ENCODE results near the gene BTG1.

BTG1 gene

GRCh38 chr12:92145731-92146496 lies at the start of gene BTG1:
Gene BTG1 (minus strand): TSS chr12:92145846. CDS start chr12:92145535, 311 bp downstream.
- Mint-ChIP-seq H3K27ac (peak within 1 kb of the TSS; percentile 99), H3K36me3 (peaks cover 89% of the 10 kb centered on the region), H3K4me3 (peak within 1 kb of the TSS; percentile 95), H3K4me1 (peaks cover 24% of the 10 kb centered on the region), H3K9me3 (no peaks in the 10 kb centered on the region), H3K27me3 (no peaks in the 10 kb centered on the region)
- ATAC-seq = peak; percentile 93

- no peaks in the 10 kb centered on the region for H3K27me3 Mint-ChIP-seq
- H3K4me1 Mint-ChIP-seq = peaks cover 17% of the 10 kb centered on the region
- H3K9me3 Mint-ChIP-seq = peaks cover 3% of the 10 kb centered on the region
- H3K4me3 Mint-ChIP-seq = no peak overlapping the region
- H3K27ac Mint-ChIP-seq = no peak overlapping the region
- no peaks in the 10 kb centered on the region for H3K36me3 Mint-ChIP-seq
- ATAC-seq = no peak
Observed at GRCh38 chr12:92194561-92194960, 48.9 kb upstream of the BTG1 start.

- Mint-ChIP-seq H3K9me3 (peaks cover 3% of the 10 kb centered on the region), H3K27me3 (no peaks in the 10 kb centered on the region), H3K4me3 (no peak overlapping the region), H3K27ac (peak overlapping the region; percentile 54), H3K36me3 (no peaks in the 10 kb centered on the region), H3K4me1 (peaks cover 21% of the 10 kb centered on the region)
- ATAC-seq = no peak
Observed at GRCh38 chr12:92193846-92194245, 48.2 kb upstream of the BTG1 start.

GRCh38 chr12:92193063-92193462 lies 47.4 kb upstream of the BTG1 start:
- H3K4me1 Mint-ChIP-seq = peaks cover 25% of the 10 kb centered on the region
- H3K27me3 Mint-ChIP-seq = no peaks in the 10 kb centered on the region
- peak overlapping the region; percentile 54 for H3K27ac Mint-ChIP-seq
- no peak overlapping the region for H3K4me3 Mint-ChIP-seq
- no peak for ATAC-seq
- no peaks in the 10 kb centered on the region for H3K36me3 Mint-ChIP-seq
- H3K9me3 Mint-ChIP-seq = peaks cover 3% of the 10 kb centered on the region

GRCh38 chr12:92192360-92192759 lies 46.7 kb upstream of the BTG1 start:
- H3K4me3 Mint-ChIP-seq = no peak overlapping the region
- H3K4me1 Mint-ChIP-seq = peaks cover 31% of the 10 kb centered on the region
- no peaks in the 10 kb centered on the region for H3K27me3 Mint-ChIP-seq
- peak overlapping the region; percentile 51 for H3K27ac Mint-ChIP-seq
- peaks cover 3% of the 10 kb centered on the region for H3K9me3 Mint-ChIP-seq
- ATAC-seq = no peak
- H3K36me3 Mint-ChIP-seq = no peaks in the 10 kb centered on the region

GRCh38 chr12:92191061-92191460 lies 45.4 kb upstream of the BTG1 start:
- no peak for ATAC-seq
- Mint-ChIP-seq H3K27ac (no peak overlapping the region), H3K36me3 (no peaks in the 10 kb centered on the region), H3K9me3 (no peaks in the 10 kb centered on the region), H3K4me3 (no peak overlapping the region), H3K27me3 (no peaks in the 10 kb centered on the region), H3K4me1 (peaks cover 44% of the 10 kb centered on the region)

- Mint-ChIP-seq H3K27me3 (no peaks in the 10 kb centered on the region), H3K4me3 (no peak overlapping the region), H3K9me3 (no peaks in the 10 kb centered on the region), H3K27ac (peak overlapping the region; percentile 96), H3K4me1 (peaks cover 55% of the 10 kb centered on the region), H3K36me3 (no peaks in the 10 kb centered on the region)
- no peak for ATAC-seq
Observed at GRCh38 chr12:92188517-92189188, 43.0 kb upstream of the BTG1 start.

- Mint-ChIP-seq H3K36me3 (peaks cover 10% of the 10 kb centered on the region), H3K9me3 (peaks cover 4% of the 10 kb centered on the region), H3K27ac (peak overlapping the region; percentile 96), H3K4me3 (peak overlapping the region; percentile 63), H3K27me3 (no peaks in the 10 kb centered on the region), H3K4me1 (peaks cover 51% of the 10 kb centered on the region)
- peak; percentile 66 for ATAC-seq
Observed at GRCh38 chr12:92186038-92186470, 40.4 kb upstream of the BTG1 start.

- peaks cover 19% of the 10 kb centered on the region for H3K36me3 Mint-ChIP-seq
- no peak overlapping the region for H3K4me3 Mint-ChIP-seq
- peak; percentile 87 for ATAC-seq
- peaks cover 4% of the 10 kb centered on the region for H3K9me3 Mint-ChIP-seq
- peak overlapping the region; percentile 96 for H3K27ac Mint-ChIP-seq
- H3K4me1 Mint-ChIP-seq = peaks cover 51% of the 10 kb centered on the region
- H3K27me3 Mint-ChIP-seq = no peaks in the 10 kb centered on the region
Observed at GRCh38 chr12:92185052-92185451, 39.4 kb upstream of the BTG1 start.

GRCh38 chr12:92183575-92183974 lies 37.9 kb upstream of the BTG1 start:
- Mint-ChIP-seq H3K36me3 (peaks cover 20% of the 10 kb centered on the region), H3K27me3 (no peaks in the 10 kb centered on the region), H3K4me3 (no peak overlapping the region), H3K4me1 (peaks cover 44% of the 10 kb centered on the region), H3K27ac (peak overlapping the region; percentile 27), H3K9me3 (peaks cover 4% of the 10 kb centered on the region)
- no peak for ATAC-seq

GRCh38 chr12:92178340-92178739 lies 32.7 kb upstream of the BTG1 start:
- peaks cover 32% of the 10 kb centered on the region for H3K36me3 Mint-ChIP-seq
- ATAC-seq = no peak
- H3K4me1 Mint-ChIP-seq = peaks cover 21% of the 10 kb centered on the region
- H3K9me3 Mint-ChIP-seq = peaks cover 4% of the 10 kb centered on the region
- peak overlapping the region; percentile 29 for H3K27ac Mint-ChIP-seq
- no peaks in the 10 kb centered on the region for H3K27me3 Mint-ChIP-seq
- no peak overlapping the region for H3K4me3 Mint-ChIP-seq

- ATAC-seq = no peak
- Mint-ChIP-seq H3K4me1 (peaks cover 32% of the 10 kb centered on the region), H3K36me3 (peaks cover 22% of the 10 kb centered on the region), H3K4me3 (no peak overlapping the region), H3K27ac (peak overlapping the region; percentile 88), H3K9me3 (no peaks in the 10 kb centered on the region), H3K27me3 (no peaks in the 10 kb centered on the region)
Observed at GRCh38 chr12:92176646-92177045, 31.0 kb upstream of the BTG1 start.

GRCh38 chr12:92175961-92176360 lies 30.3 kb upstream of the BTG1 start:
- no peaks in the 10 kb centered on the region for H3K27me3 Mint-ChIP-seq
- peaks cover 36% of the 10 kb centered on the region for H3K4me1 Mint-ChIP-seq
- H3K36me3 Mint-ChIP-seq = peaks cover 21% of the 10 kb centered on the region
- H3K9me3 Mint-ChIP-seq = no peaks in the 10 kb centered on the region
- H3K4me3 Mint-ChIP-seq = no peak overlapping the region
- no peak for ATAC-seq
- H3K27ac Mint-ChIP-seq = peak overlapping the region; percentile 88

- Mint-ChIP-seq H3K9me3 (peaks cover 2% of the 10 kb centered on the region), H3K27me3 (no peaks in the 10 kb centered on the region), H3K27ac (peak overlapping the region; percentile 88), H3K4me3 (no peak overlapping the region), H3K4me1 (peaks cover 72% of the 10 kb centered on the region), H3K36me3 (peaks cover 11% of the 10 kb centered on the region)
- no peak for ATAC-seq
Observed at GRCh38 chr12:92170050-92170449, 24.4 kb upstream of the BTG1 start.

- H3K4me3 Mint-ChIP-seq = no peak overlapping the region
- no peaks in the 10 kb centered on the region for H3K27me3 Mint-ChIP-seq
- H3K9me3 Mint-ChIP-seq = peaks cover 5% of the 10 kb centered on the region
- no peak for ATAC-seq
- H3K27ac Mint-ChIP-seq = peak overlapping the region; percentile 84
- H3K4me1 Mint-ChIP-seq = peaks cover 74% of the 10 kb centered on the region
- H3K36me3 Mint-ChIP-seq = peaks cover 15% of the 10 kb centered on the region
Observed at GRCh38 chr12:92167075-92167474, 21.4 kb upstream of the BTG1 start.

GRCh38 chr12:92164712-92165111 lies 19.1 kb upstream of the BTG1 start:
- no peaks in the 10 kb centered on the region for H3K27me3 Mint-ChIP-seq
- peaks cover 76% of the 10 kb centered on the region for H3K4me1 Mint-ChIP-seq
- peaks cover 3% of the 10 kb centered on the region for H3K9me3 Mint-ChIP-seq
- no peak overlapping the region for H3K4me3 Mint-ChIP-seq
- ATAC-seq = no peak
- peaks cover 10% of the 10 kb centered on the region for H3K36me3 Mint-ChIP-seq
- H3K27ac Mint-ChIP-seq = peak overlapping the region; percentile 60

Measured in stimulated activated memory B cell treated with anti-CD40 and anti-IgM and Interleukin-4, amounts not matched to agents 10 μg/mL and 1 μg/mL and 100 μg/mL, for 72 hours (primary cell).